ENCODE data around the gene AMFR. TPM values are rescaled to one million over a fixed set of nuclear protein-coding genes. Genes with fewer than 3 reads are reported as not detected.

The AMFR gene
- total and polyA plus RNA-seq, 10 of the 15 experiments (the other 5 are each of a cell fraction or from before 2014, with no cell fraction given): 8.2 to 67.6 (median 28.1) TPM

GRCh38 chr16:56450986-56451752 is 25.8 kb upstream of the AMFR start, which contains the start of the genes NUDT21 and OGFOD1 (continued):
- TF ChIP-seq CUX1 (IDR thresholded peaks at IDR 0.05; ENCODE audit: insufficient replicate concordance, low read depth, low read length): no peak
- TF ChIP-seq NFYA (IDR thresholded peaks at IDR 0.05; ENCODE audit: borderline replicate concordance, low read depth, low read length): peak; percentile 40; the same call in 1 of the 2 replicates
- TF ChIP-seq STAT1 (conservative IDR thresholded peaks at IDR 0.05): no peak
- no peak for TF ChIP-seq KAT2A (conservative IDR thresholded peaks at IDR 0.05; ENCODE audit: control insufficient read depth, low read depth, low read length)
- TF ChIP-seq TAF1 (IDR thresholded peaks at IDR 0.05; ENCODE audit: borderline replicate concordance, low read depth, low read length): peak; percentile 90
- TF ChIP-seq NR2C2 (IDR thresholded peaks at IDR 0.05; ENCODE audit: borderline replicate concordance, control insufficient read depth, insufficient read length, low read depth): no peak
- TF ChIP-seq ZNF217 (IDR thresholded peaks at IDR 0.05): no peak
- TF ChIP-seq ZNF384 (IDR thresholded peaks at IDR 0.05; ENCODE audit: borderline replicate concordance, low read depth, low read length): no peak
- TF ChIP-seq STAT3 (IDR thresholded peaks at IDR 0.05; ENCODE audit: low read depth, low read length): no peak
- TF ChIP-seq ZSCAN29 (IDR thresholded peaks at IDR 0.05): no peak
- TF ChIP-seq JUND (IDR thresholded peaks at IDR 0.05; ENCODE audit: low read depth, low read length): no peak
- peak; percentile 97 for TF ChIP-seq GABPA (IDR thresholded peaks at IDR 0.05; ENCODE audit: low read depth)
- no peak for TF ChIP-seq ESRRA (IDR thresholded peaks at IDR 0.05; ENCODE audit: low read length)
- no peak for TF ChIP-seq NFIC (IDR thresholded peaks at IDR 0.05; ENCODE audit: low read depth, low read length)
- TF ChIP-seq NKRF (conservative IDR thresholded peaks at IDR 0.05): peak; percentile 76
- TF ChIP-seq ZNF24 (IDR thresholded peaks at IDR 0.05): no peak
- no peak for TF ChIP-seq GATAD2B (conservative IDR thresholded peaks at IDR 0.05; ENCODE audit: low read depth)
- peak; percentile 83; the same call in 1 of the 2 replicates for TF ChIP-seq HDGF (IDR thresholded peaks at IDR 0.05)
- TF ChIP-seq YBX1 (IDR thresholded peaks at IDR 0.05): no peak
- TF ChIP-seq RELB (IDR thresholded peaks at IDR 0.05; ENCODE audit: low read depth): peak; percentile 67; the same call in 1 of the 2 replicates
- no peak for TF ChIP-seq TBL1XR1 (IDR thresholded peaks at IDR 0.05; ENCODE audit: low read depth, low read length)
- 0 out of 2 replicates have a peak, but pooled peaks have one; percentile 66 for TF ChIP-seq RB1 (IDR thresholded peaks at IDR 0.05; ENCODE audit: borderline replicate concordance)
- TF ChIP-seq ZNF274 (IDR thresholded peaks at IDR 0.05; ENCODE audit: insufficient read depth, insufficient read length): no peak

Measured in GM12878 (cell line).